H1 (cell line): ENCODE data around the gene AIFM3. TPM values are rescaled to one million over a fixed set of nuclear protein-coding genes. Genes with fewer than 3 reads are reported as not detected.

ENCODE experiments used
- CTCF ChIA-PET: fragments of 300-600 bp; sonication (Branson Sonifier 250); formaldehyde crosslinking; loops from one replicate; lab custom pipeline; 2021; ENCODE audit not compliant: partially characterized antibody; lab: Charles Lee
- POLR2A ChIA-PET: fragments of 300-600 bp; sonication (Branson Sonifier 250); formaldehyde crosslinking; loops from one replicate; lab custom pipeline; 2021; ENCODE audit warnings: inconsistent platforms; ENCODE audit not compliant: partially characterized antibody; lab: Charles Lee
- DNase-seq, 2 experiments: peaks; one replicate each; pipeline versions ENCODE4 v3.0.0 to v3.0.0-alpha.2; 2010 to 2022; ENCODE audit warnings: low spot score in 2 of 2, low read depth in 1 of 2, mixed read lengths in 1 of 2
- FAIRE-seq: peaks from 2 replicates; lab custom pipeline; 2011; peaks lifted over from hg19 to GRCh38; lab: Jason Lieb, UNC
- H2AFZ ChIP-seq: 2 replicates; pipeline ENCODE4 v1.8.1; 2012; ENCODE audit warnings: low read length, inconsistent platforms
- H2AK5ac ChIP-seq: 2 replicates; pipeline ENCODE4 v1.6.1; 2013; ENCODE audit warnings: low read depth, low read length
- H2BK120ac ChIP-seq: replicated peaks from 2 replicates; pipeline ENCODE3; 2013; ENCODE audit warnings: low read depth, low read length, inconsistent platforms
- H2BK12ac ChIP-seq: 2 replicates; pipeline ENCODE4 v1.6.1; 2013; ENCODE audit warnings: low read depth, low read length
- H2BK15ac ChIP-seq: 2 replicates; pipeline ENCODE4 v1.6.1; 2013; ENCODE audit warnings: low read length
- H2BK20ac ChIP-seq: 2 replicates; pipeline ENCODE4 v1.6.1; 2013; ENCODE audit warnings: low read length
- H2BK5ac ChIP-seq: 2 replicates; pipeline ENCODE4 v1.6.1; 2013; ENCODE audit warnings: low read depth, low read length
- H3K14ac ChIP-seq: 2 replicates; pipeline ENCODE4 v1.6.1; 2013; ENCODE audit warnings: inconsistent platforms; ENCODE audit not compliant: insufficient read length
- H3K18ac ChIP-seq: 2 replicates; pipeline ENCODE4 v1.6.1; 2013; ENCODE audit warnings: low read length; ENCODE audit errors: extremely low read depth
- H3K23ac ChIP-seq: 2 replicates; pipeline ENCODE4 v1.6.1; 2013; ENCODE audit warnings: inconsistent platforms; ENCODE audit not compliant: insufficient read length
- H3K23me2 ChIP-seq: 2 replicates; pipeline ENCODE4 v1.6.1; 2013; ENCODE audit warnings: low read depth, low read length
- H3K27ac ChIP-seq: 2 replicates; pipeline ENCODE4 v1.6.1; 2011; ENCODE audit warnings: low read depth, low read length, inconsistent platforms
- H3K27me3 ChIP-seq, 4 experiments: replicated peaks in 1 of 4; 1 replicate in 1 of 4; 2 replicates in 3 of 4; pipeline versions ENCODE4 v1.6.1 to v1.8.1; 2011 to 2013; ENCODE audit warnings: low read length in 3 of 4, mild to moderate bottlenecking in 3 of 4, inconsistent platforms in 2 of 4, mixed read lengths in 2 of 4, moderate library complexity in 1 of 4; ENCODE audit not compliant: control insufficient read depth in 3 of 4, insufficient read depth in 3 of 4; ENCODE audit errors: extremely low read depth in 1 of 4
- H3K36me3 ChIP-seq, 4 experiments: 2 replicates each; pipeline versions ENCODE4 v1.6.1 to v1.8.1; 2011 to 2013; ENCODE audit warnings: mild to moderate bottlenecking in 4 of 4, low read length in 3 of 4, moderate library complexity in 2 of 4, control low read depth in 1 of 4, inconsistent platforms in 1 of 4; ENCODE audit not compliant: insufficient read depth in 4 of 4, control insufficient read depth in 2 of 4
- H3K4ac ChIP-seq: replicated peaks from 2 replicates; pipeline ENCODE3; 2013; ENCODE audit warnings: low read length, low read depth, mixed read lengths, inconsistent platforms; ENCODE audit not compliant: insufficient read length
- H3K4me1 ChIP-seq, 4 experiments: replicated peaks in 1 of 4; 1 replicate in 1 of 4; 2 replicates in 3 of 4; pipeline versions ENCODE4 v1.6.1 to v1.8.1; 2011 to 2013; ENCODE audit warnings: low read length in 3 of 4, inconsistent platforms in 2 of 4, mixed read lengths in 1 of 4; ENCODE audit not compliant: insufficient read depth in 4 of 4, control insufficient read depth in 3 of 4
- H3K4me2 ChIP-seq, 2 experiments: 2 replicates each; pipeline versions ENCODE4 v1.6.1 to v1.8.1; 2011 to 2013; ENCODE audit warnings: low read depth in 2 of 2, low read length in 2 of 2, control low read depth in 1 of 2, inconsistent platforms in 1 of 2, mild to moderate bottlenecking in 1 of 2; ENCODE audit not compliant: insufficient read depth in 1 of 2
- H3K4me3 ChIP-seq, 4 experiments: fragments of 200-600, 300-600 bp in 1 of 4; sonication (generic), shearing (Covaris generic), sonication (Bioruptor Twin) in 1 of 4; 2 replicates each; pipeline versions ENCODE4 v1.5.1 to v1.8.1; 2011 to 2016; ENCODE audit warnings: low read length in 4 of 4, low read depth in 3 of 4, control low read depth in 2 of 4, inconsistent platforms in 2 of 4, mild to moderate bottlenecking in 2 of 4, mixed read lengths in 1 of 4, moderate library complexity in 1 of 4; ENCODE audit not compliant: insufficient read depth in 2 of 4; ENCODE audit errors: extremely low read depth in 1 of 4
- H3K56ac ChIP-seq: replicated peaks from 2 replicates; pipeline ENCODE3; 2013; ENCODE audit warnings: low read depth, mild to moderate bottlenecking, mixed read lengths, low read length, inconsistent platforms; ENCODE audit not compliant: insufficient read length
- H3K79me1 ChIP-seq: 2 replicates; pipeline ENCODE4 v1.6.1; 2013; ENCODE audit warnings: low read depth, low read length, control low read depth
- H3K79me2 ChIP-seq, 2 experiments: 2 replicates each; pipeline versions ENCODE4 v1.6.1 to v1.8.1; 2012 to 2013; ENCODE audit warnings: low read length in 2 of 2, mild to moderate bottlenecking in 2 of 2, inconsistent platforms in 1 of 2; ENCODE audit not compliant: insufficient read depth in 2 of 2, control insufficient read depth in 1 of 2
- H3K9ac ChIP-seq, 4 experiments: replicated peaks in 1 of 4; 1 replicate in 1 of 4; 2 replicates in 3 of 4; pipeline versions ENCODE4 v1.6.1 to v1.8.1; 2011 to 2013; ENCODE audit warnings: low read depth in 3 of 4, low read length in 3 of 4, control low read depth in 2 of 4, mild to moderate bottlenecking in 2 of 4, moderate library complexity in 2 of 4, inconsistent platforms in 1 of 4; ENCODE audit errors: extremely low read depth in 1 of 4
- H3K9me3 ChIP-seq, 2 experiments: 2 replicates each; pipeline versions ENCODE4 v1.6.1 to v1.8.1; 2012 to 2013; ENCODE audit warnings: mild to moderate bottlenecking in 2 of 2, moderate library complexity in 2 of 2, control low read depth in 1 of 2, inconsistent platforms in 1 of 2, low read depth in 1 of 2, low read length in 1 of 2, mixed read lengths in 1 of 2; ENCODE audit not compliant: insufficient read depth in 2 of 2
- H4K20me1 ChIP-seq, 2 experiments: replicated peaks in 1 of 2; 2 replicates each; pipeline versions ENCODE3 to v1.8.1; 2011 to 2013; ENCODE audit warnings: inconsistent platforms in 2 of 2, low read length in 2 of 2, mild to moderate bottlenecking in 1 of 2; ENCODE audit not compliant: insufficient read depth in 2 of 2, control insufficient read depth in 1 of 2
- H4K5ac ChIP-seq: 2 replicates; pipeline ENCODE4 v1.6.1; 2013; ENCODE audit warnings: low read length, low read depth, mixed read lengths, inconsistent platforms; ENCODE audit not compliant: insufficient read length
- H4K8ac ChIP-seq: 2 replicates; pipeline ENCODE4 v1.8.0; 2013; ENCODE audit warnings: mild to moderate bottlenecking, moderate library complexity, low read length, inconsistent platforms; ENCODE audit not compliant: insufficient read depth; ENCODE audit errors: extremely low read depth
- H4K91ac ChIP-seq: replicated peaks from 2 replicates; pipeline ENCODE3; 2013; ENCODE audit warnings: low read length, mixed read lengths, inconsistent platforms; ENCODE audit not compliant: insufficient read length
- ATF2 ChIP-seq: IDR thresholded peaks from 2 replicates; pipeline ENCODE4 v1.6.1; 2012; ENCODE audit warnings: low read length, inconsistent platforms
- BACH1 ChIP-seq: IDR thresholded peaks from 2 replicates; pipeline ENCODE4 v1.6.1; 2012; ENCODE audit warnings: low read length, improper control_type of control experiment
- CTBP2 ChIP-seq: IDR thresholded peaks from 2 replicates; pipeline ENCODE4 v1.7.0; 2011; ENCODE audit warnings: borderline replicate concordance, mild to moderate bottlenecking, moderate library complexity, mixed read lengths, low read length; ENCODE audit not compliant: insufficient read depth, insufficient read length
- MAFK ChIP-seq: IDR thresholded peaks from 2 replicates; pipeline ENCODE4 v1.6.1; 2012; ENCODE audit warnings: low read depth, mild to moderate bottlenecking, improper control_type of control experiment, low read length
- SIRT6 ChIP-seq: IDR thresholded peaks from one replicate; pipeline ENCODE4 v1.7.1; 2012; ENCODE audit warnings: low read length, inconsistent platforms
- SP2 ChIP-seq: IDR thresholded peaks from 2 replicates; pipeline ENCODE4 v1.6.1; 2012; ENCODE audit warnings: mild to moderate bottlenecking, low read length, inconsistent platforms
- WGBS, 2 experiments: shearing (Covaris generic) in 1 of 2; methylation state at CpG; one replicate each; pipeline versions ENCODE4 v1.1.6 to v1.1.7; 2013 to 2015; ENCODE audit warnings: low lambda C conversion rate in 2 of 2, mixed read lengths in 2 of 2, inconsistent platforms in 1 of 2, low coverage in 1 of 2, missing lambda C conversion rate in 1 of 2; ENCODE audit not compliant: insufficient replicate concordance in 2 of 2, insufficient coverage in 1 of 2, insufficient read length in 1 of 2; ENCODE audit errors: extremely low coverage in 1 of 2, missing lambda C conversion rate in 1 of 2; 5-methylcytosine and 5-hydroxymethylcytosine counted together
- polyA plus RNA-seq, 7 experiments: library from polyadenylated mRNA; depleted of rRNA in 3 of 7; stranded (reverse) in 5 of 7; unstranded in 2 of 7; fragments of >200 nt in 5 of 7; fragments of 200-250 nt in 2 of 7; gene quantifications; 1 replicate in 5 of 7; 2 replicates in 1 of 7; 4 replicates in 1 of 7; pipeline versions ENCODE4 v1.2.1 to v1.2.3, GENCODE V29; 2011 to 2013; ENCODE audit warnings: missing spikeins in 2 of 7, mixed read lengths in 2 of 7
- total RNA-seq: library from RNA; stranded (reverse); fragmentation: NEBNext Ultra II Directional; extraction: Animal tissue kit (Norgen Biotek cat#: 25700); gene quantifications from 2 replicates; pipeline ENCODE4 v1.2.1, GENCODE V29; 2021

AIFM3 gene
- total and polyA plus RNA-seq, 2 of the 8 experiments (the other 6 are each of a cell fraction or from before 2014, with no cell fraction given): 0.86 to 1.4 TPM

- Histone ChIP-seq H3K4me1 (no peaks in the 10 kb centered on the region; a peak in 1 of 7 replicates), H3K18ac (no peak overlapping the region), H3K27ac (no peak overlapping the region), H4K91ac (no peak overlapping the region), H2AK5ac (no peak overlapping the region), H3K79me2 (peaks cover 6 to 84% of the 10 kb centered on the region in 2 experiments), H4K8ac (no peak overlapping the region), H3K79me1 (peaks cover 18% of the 10 kb centered on the region), H3K23me2 (no peaks in the 10 kb centered on the region), H3K36me3 (peaks cover 8 to 40% (median 28%) of the 10 kb centered on the region in 4 experiments; a peak in 7 of 8 replicates), H2BK12ac (no peak overlapping the region), H4K5ac (no peak overlapping the region), H3K14ac (no peak overlapping the region), H3K9me3 (no peaks in the 10 kb centered on the region), H2BK120ac (no peak overlapping the region), H3K23ac (no peak overlapping the region), H3K4ac (no peak overlapping the region), H3K4me3 (no peak overlapping the region), H2BK20ac (no peak overlapping the region), H2BK15ac (no peak overlapping the region), H3K9ac (no peak overlapping the region), H3K4me2 (no peak overlapping the region), H2AFZ (no peak overlapping the region), H4K20me1 (peaks cover 28 to 45% of the 10 kb centered on the region in 2 experiments), H3K56ac (no peak overlapping the region), H3K27me3 (no peaks in the 10 kb centered on the region), H2BK5ac (no peak overlapping the region)
- POLR2A ChIA-PET: no interaction called here
- no peak for DNase-seq
- 90% methylated on average over 5 of the region's 5 CpGs; no CpG with 5 or more reads in 1 of the 2 experiments for WGBS, 2 experiments
- CTCF ChIA-PET: interaction anchor here (1.0 to 1.3 kb wide), 2 partner anchors 9 to 11 kb away, joined by 4 read pairs; no protein-coding TSS in a partner anchor
- TF ChIP-seq ATF2 (no peak), SP2 (no peak), MAFK (no peak), CTBP2 (no peak), BACH1 (no peak), SIRT6 (no peak)
- no peak for FAIRE-seq
Observed at GRCh38 chr22:20948989-20949388, 18.1 kb upstream of the AIFM3 start.
